Stimulated activated naive CD8-positive, alpha-beta T cell treated with anti-CD3 and anti-CD28 coated beads, Interleukin-15, amount 100 ng/mL, for 72 hours (primary cell): ENCODE data around the gene ETV3.

Experiments
- ATAC-seq: fragments of 150-1000 bp; cut with Tn5 transposase; 2 replicates; pipeline ENCODE4 v1.10.0; 2021; ENCODE audit warnings: mild to moderate bottlenecking, moderate library complexity
- DNase-seq, 2 donors: peaks; one replicate each; pipeline ENCODE4 v3.0.0; 2021 to 2022
- H3K27ac Mint-ChIP-seq, 2 donors: one replicate each; pipeline ENCODE4 v1.8.0; 2022; ENCODE audit warnings: mild to moderate bottlenecking in 2 of 2, mixed read lengths in 2 of 2, moderate library complexity in 2 of 2
- H3K27me3 Mint-ChIP-seq: one replicate; pipeline ENCODE4 v1.8.0; 2022; ENCODE audit warnings: mixed read lengths
- H3K4me1 Mint-ChIP-seq: one replicate; pipeline ENCODE4 v1.8.0; 2022; ENCODE audit warnings: mild to moderate bottlenecking, mixed read lengths
- H3K4me3 Mint-ChIP-seq, 2 donors: one replicate each; pipeline ENCODE4 v1.8.0; 2022; ENCODE audit warnings: mild to moderate bottlenecking in 2 of 2, mixed read lengths in 2 of 2, moderate library complexity in 1 of 2
- H3K9me3 Mint-ChIP-seq, 2 donors: one replicate each; pipeline ENCODE4 v1.8.0; 2022; ENCODE audit warnings: mixed read lengths in 2 of 2

Gene ETV3

DNA sequence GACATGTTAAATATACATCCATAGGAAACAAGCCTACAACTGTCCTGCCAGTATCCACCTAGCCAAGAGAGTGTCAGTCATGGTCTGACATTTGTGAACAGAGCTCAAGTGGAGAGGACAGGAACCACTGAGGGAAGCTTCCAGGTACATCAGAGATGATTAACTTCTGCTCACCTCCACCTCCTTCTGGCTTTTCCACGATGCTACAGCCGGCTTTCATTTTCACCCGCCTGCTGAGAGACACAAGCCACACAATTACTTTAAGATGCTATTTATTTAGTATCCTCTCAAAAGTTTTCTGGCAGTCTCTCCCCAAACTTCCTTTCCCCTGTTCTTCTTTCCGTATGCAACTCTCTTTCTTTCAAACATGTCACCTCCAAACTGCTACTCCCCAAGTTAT lies 2.1 kb downstream of the ETV3 start:
- no peaks in the 10 kb centered on the region for H3K9me3 Mint-ChIP-seq
- ATAC-seq: no peak
- no peaks in the 10 kb centered on the region for H3K27me3 Mint-ChIP-seq
- no peak for DNase-seq
- peak overlapping the region in 1 of 2 donors; percentile 7 for H3K27ac Mint-ChIP-seq
- peak overlapping the region; percentile 94 to 97 for H3K4me3 Mint-ChIP-seq
- peaks cover 84% of the 10 kb centered on the region for H3K4me1 Mint-ChIP-seq

- no peak overlapping the region for H3K27ac Mint-ChIP-seq
- no peaks in the 10 kb centered on the region for H3K9me3 Mint-ChIP-seq
- H3K4me1 Mint-ChIP-seq: peaks cover 79% of the 10 kb centered on the region
- DNase-seq: no peak
- no peaks in the 10 kb centered on the region for H3K27me3 Mint-ChIP-seq
- no peak for ATAC-seq
- peak overlapping the region; percentile 94 to 97 for H3K4me3 Mint-ChIP-seq
These were observed 2.5 kb downstream of the ETV3 start for GRCh38 chr1:157135646-157136045.

GRCh38 chr1:157135070-157135469 lies 3.1 kb downstream of the ETV3 start:
- Mint-ChIP-seq H3K9me3 (no peaks in the 10 kb centered on the region), H3K27ac (no peak overlapping the region), H3K4me1 (peaks cover 73% of the 10 kb centered on the region), H3K4me3 (peak overlapping the region; percentile 94 to 97), H3K27me3 (no peaks in the 10 kb centered on the region)
- no peak for DNase-seq
- ATAC-seq: no peak

DNA sequence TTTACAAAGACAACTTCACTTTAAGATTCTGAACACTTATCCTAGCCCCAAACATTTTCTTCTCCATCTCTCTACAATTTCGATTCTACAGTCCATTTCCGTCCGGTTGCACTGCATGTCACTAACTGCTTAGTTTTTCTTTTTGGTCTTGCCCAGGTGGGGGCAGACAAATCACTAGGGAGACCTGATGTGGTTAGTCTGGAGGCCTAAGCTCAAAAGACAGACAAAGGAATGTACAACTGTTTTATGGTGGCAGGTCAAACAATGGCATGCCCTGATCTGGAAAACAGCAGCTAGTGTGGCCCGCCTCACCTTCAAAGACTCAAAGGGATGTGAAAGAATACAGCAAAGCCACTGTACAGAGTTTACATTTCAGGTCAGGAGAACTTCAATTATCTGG lies 3.8 kb downstream of the ETV3 start:
- no peak for DNase-seq

GRCh38 chr1:157133426-157133825 lies 4.8 kb downstream of the ETV3 start:
- Mint-ChIP-seq H3K9me3 (no peaks in the 10 kb centered on the region), H3K27ac (peak overlapping the region in 1 of 2 donors; percentile 44), H3K27me3 (no peaks in the 10 kb centered on the region), H3K4me3 (peak overlapping the region; percentile 59 to 63), H3K4me1 (peaks cover 59% of the 10 kb centered on the region)
- ATAC-seq (peak; percentile 54), DNase-seq (no peak)

More for the DNA sequence above, 3.8 kb downstream of the ETV3 start:
- H3K27ac Mint-ChIP-seq: no peak overlapping the region
- no peaks in the 10 kb centered on the region for H3K27me3 Mint-ChIP-seq
- H3K4me3 Mint-ChIP-seq: peak overlapping the region; percentile 21 to 63
- ATAC-seq: no peak
- no peaks in the 10 kb centered on the region for H3K9me3 Mint-ChIP-seq
- peaks cover 67% of the 10 kb centered on the region for H3K4me1 Mint-ChIP-seq

- ATAC-seq: no peak
- Mint-ChIP-seq H3K4me3 (peak overlapping the region in 1 of 2 donors; percentile 63), H3K27me3 (no peaks in the 10 kb centered on the region), H3K4me1 (peaks cover 65% of the 10 kb centered on the region), H3K9me3 (no peaks in the 10 kb centered on the region), H3K27ac (no peak overlapping the region)
- DNase-seq: no peak
These were observed 5.5 kb downstream of the ETV3 start for GRCh38 chr1:157132616-157133167.

GRCh38 chr1:157132111-157132510 lies 6.1 kb downstream of the ETV3 start:
- H3K4me1 Mint-ChIP-seq: peaks cover 65% of the 10 kb centered on the region
- H3K27me3 Mint-ChIP-seq: no peaks in the 10 kb centered on the region
- H3K27ac Mint-ChIP-seq: no peak overlapping the region
- DNase-seq (no peak), ATAC-seq (no peak)
- H3K9me3 Mint-ChIP-seq: no peaks in the 10 kb centered on the region
- H3K4me3 Mint-ChIP-seq: peak overlapping the region in 1 of 2 donors; percentile 63

DNA sequence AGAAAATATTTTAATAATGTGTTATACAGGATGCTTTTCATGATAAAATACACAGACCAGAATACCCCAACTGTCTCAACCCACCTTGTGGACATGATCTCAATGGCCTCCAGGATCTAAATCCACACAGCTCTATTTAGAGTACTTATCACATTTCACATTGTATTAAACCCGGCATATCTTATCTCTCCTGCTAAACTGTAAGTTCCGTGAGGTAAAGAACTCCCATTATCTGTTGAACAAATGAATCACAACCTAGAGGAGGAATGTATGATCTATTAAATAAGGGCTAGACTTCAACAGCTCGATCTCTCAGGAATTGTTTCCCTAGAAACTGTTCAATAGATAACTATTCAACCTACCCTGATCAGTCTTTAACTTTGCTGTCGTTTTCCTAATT lies 6.9 kb downstream of the ETV3 start:
- Mint-ChIP-seq H3K4me3 (no peak overlapping the region), H3K4me1 (peaks cover 62% of the 10 kb centered on the region), H3K27ac (no peak overlapping the region), H3K9me3 (no peaks in the 10 kb centered on the region), H3K27me3 (no peaks in the 10 kb centered on the region)
- DNase-seq: no peak
- ATAC-seq: no peak

DNA sequence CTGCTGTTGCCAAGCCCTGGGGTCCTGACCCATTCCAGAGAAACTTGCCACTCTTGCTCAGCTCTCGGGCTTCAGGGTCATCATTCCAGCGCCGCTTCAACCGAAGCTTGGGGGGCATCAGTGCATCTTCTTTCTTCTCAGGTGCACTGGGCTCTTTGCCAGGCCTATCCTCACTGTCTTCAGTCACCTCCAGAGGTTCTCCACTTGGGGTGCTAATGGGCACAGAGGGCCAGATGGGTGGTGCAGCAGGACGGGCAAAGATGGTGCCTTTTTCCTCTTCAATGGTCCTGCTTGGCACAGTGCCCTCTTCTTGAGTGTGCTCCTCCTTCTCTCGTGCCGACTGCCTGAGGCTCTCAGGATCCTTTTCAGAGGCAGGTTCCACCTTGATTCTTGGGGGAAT lies 13.3 kb downstream of the ETV3 start:
- no peak for ATAC-seq
- Mint-ChIP-seq H3K9me3 (no peaks in the 10 kb centered on the region), H3K27me3 (no peaks in the 10 kb centered on the region), H3K27ac (peak overlapping the region in 1 of 2 donors; percentile 68), H3K4me3 (no peak overlapping the region), H3K4me1 (peaks cover 44% of the 10 kb centered on the region)
- no peak for DNase-seq

- Mint-ChIP-seq H3K4me1 (peaks cover 27% of the 10 kb centered on the region), H3K27ac (peak overlapping the region; percentile 25 to 69), H3K4me3 (no peak overlapping the region), H3K27me3 (no peaks in the 10 kb centered on the region), H3K9me3 (no peaks in the 10 kb centered on the region)
- DNase-seq: no peak
- ATAC-seq: no peak
These were observed 18.7 kb downstream of the ETV3 start for GRCh38 chr1:157119448-157119847.

DNA sequence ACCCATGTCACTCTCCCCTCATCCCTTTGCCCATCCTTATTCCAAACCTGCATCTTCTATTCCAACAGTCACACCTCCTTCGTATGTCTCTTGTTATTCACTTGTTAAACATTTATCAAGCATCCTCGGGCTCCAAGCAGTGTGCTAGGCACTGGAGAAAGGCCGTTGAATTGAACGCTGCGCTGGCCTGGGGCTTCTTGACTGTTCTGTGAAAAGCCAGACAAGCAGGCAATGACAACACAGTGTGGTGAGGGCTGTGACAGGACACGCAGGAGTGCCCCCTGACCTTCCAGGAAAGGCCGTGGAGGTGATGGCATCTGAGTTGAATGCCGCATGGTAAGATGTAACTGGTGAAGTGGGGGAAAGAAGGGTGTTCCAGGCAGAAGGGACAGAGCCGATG lies 19.2 kb downstream of the ETV3 start:
- no peaks in the 10 kb centered on the region for H3K9me3 Mint-ChIP-seq
- H3K27me3 Mint-ChIP-seq: no peaks in the 10 kb centered on the region
- H3K4me1 Mint-ChIP-seq: peaks cover 23% of the 10 kb centered on the region
- ATAC-seq (no peak), DNase-seq (no peak)
- no peak overlapping the region for H3K4me3 Mint-ChIP-seq
- H3K27ac Mint-ChIP-seq: no peak overlapping the region

- H3K27ac Mint-ChIP-seq: peak overlapping the region; percentile 49 to 79
- no peak for DNase-seq
- H3K27me3 Mint-ChIP-seq: peaks cover 6% of the 10 kb centered on the region
- no peaks in the 10 kb centered on the region for H3K9me3 Mint-ChIP-seq
- no peak for ATAC-seq
- peaks cover 11% of the 10 kb centered on the region for H3K4me1 Mint-ChIP-seq
- no peak overlapping the region for H3K4me3 Mint-ChIP-seq
These were observed 20.6 kb downstream of the ETV3 start for GRCh38 chr1:157117527-157118057.

DNA sequence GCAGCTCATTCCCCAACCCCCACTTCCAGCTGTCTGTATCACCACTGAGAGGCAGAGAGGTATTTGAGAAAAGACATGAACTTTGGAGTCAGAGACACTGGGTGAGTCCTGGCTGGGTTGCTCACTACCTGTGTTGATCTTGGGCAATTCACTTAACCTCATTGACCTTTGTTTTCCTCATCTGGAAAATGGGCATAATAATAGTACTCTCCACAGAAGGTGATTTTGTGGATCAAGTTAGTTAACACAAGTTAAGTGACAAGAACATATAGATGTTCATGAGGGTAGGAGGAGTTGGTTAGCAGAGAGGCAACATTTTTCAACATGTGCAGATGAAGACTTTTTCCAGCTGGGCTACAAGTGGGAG lies 21.5 kb downstream of the ETV3 start:
- Mint-ChIP-seq H3K4me3 (no peak overlapping the region), H3K4me1 (peaks cover 16% of the 10 kb centered on the region), H3K27me3 (peaks cover 15% of the 10 kb centered on the region), H3K27ac (peak overlapping the region in 1 of 2 donors; percentile 30), H3K9me3 (no peaks in the 10 kb centered on the region)
- no peak for ATAC-seq
- DNase-seq: no peak

DNA sequence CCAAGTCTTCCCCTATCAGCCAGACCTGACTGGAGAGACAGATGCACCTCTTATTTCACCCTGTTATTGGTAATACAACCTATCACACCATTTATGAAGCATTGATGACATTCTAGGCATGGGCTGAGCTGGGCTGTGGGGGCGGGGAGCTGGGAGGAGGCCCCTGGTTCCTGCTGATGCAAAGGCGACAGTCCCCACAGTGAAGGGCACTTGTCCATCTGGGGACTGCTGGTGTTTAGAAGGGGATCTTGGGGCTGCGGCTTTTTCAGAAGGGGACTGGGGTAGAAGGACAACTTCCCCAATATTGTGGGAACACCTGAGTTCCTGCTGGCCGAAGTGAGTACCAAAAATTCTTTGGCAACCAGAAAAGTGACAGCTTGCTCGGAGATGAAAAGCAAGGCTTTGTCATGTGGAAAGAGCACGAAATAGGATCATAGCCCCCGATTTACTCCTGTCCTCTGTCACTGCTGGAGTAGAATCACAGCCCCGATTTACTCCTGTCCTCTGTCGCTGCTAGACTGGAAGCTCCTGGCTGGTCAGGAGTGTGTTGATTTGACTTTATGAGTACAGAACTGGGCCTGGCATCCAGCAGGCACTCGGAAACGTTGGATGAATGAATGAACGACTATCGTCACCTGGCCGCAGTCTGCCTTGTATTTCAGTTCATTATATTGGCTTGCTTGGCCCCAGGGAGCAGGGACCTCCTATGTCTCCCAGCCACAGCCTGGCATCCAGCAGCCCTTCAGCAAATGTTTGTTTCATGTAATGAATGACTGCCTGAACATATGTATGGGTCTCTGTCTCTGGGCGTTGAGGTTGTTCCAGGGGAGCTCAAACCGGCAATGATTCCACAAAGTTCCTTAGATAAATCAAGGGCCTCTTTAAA lies 22.1 kb downstream of the ETV3 start:
- no peak for DNase-seq
- peaks cover 21% of the 10 kb centered on the region for H3K27me3 Mint-ChIP-seq
- no peak overlapping the region for H3K4me3 Mint-ChIP-seq
- peaks cover 16% of the 10 kb centered on the region for H3K4me1 Mint-ChIP-seq
- peak overlapping the region in 1 of 2 donors; percentile 30 for H3K27ac Mint-ChIP-seq
- no peak for ATAC-seq
- H3K9me3 Mint-ChIP-seq: no peaks in the 10 kb centered on the region

- peaks cover 23% of the 10 kb centered on the region for H3K27me3 Mint-ChIP-seq
- no peak overlapping the region for H3K27ac Mint-ChIP-seq
- peaks cover 16% of the 10 kb centered on the region for H3K4me1 Mint-ChIP-seq
- DNase-seq: no peak
- no peak for ATAC-seq
- no peaks in the 10 kb centered on the region for H3K9me3 Mint-ChIP-seq
- no peak overlapping the region for H3K4me3 Mint-ChIP-seq
These were observed 22.8 kb downstream of the ETV3 start for GRCh38 chr1:157115429-157115838.
